ENCODE results near the gene BACH2. TPM values are rescaled to one million over a fixed set of nuclear protein-coding genes. Genes with fewer than 3 reads are reported as not detected.
A peak's percentile ranks its signal among the peaks of the same experiment; 100 is the strongest.

BACH2 gene
- total and polyA plus RNA-seq, 10 of the 15 experiments (the other 5 are each of a cell fraction or from before 2014, with no cell fraction given): 0.03 to 0.28 (median 0.04) TPM; not detected in 3

GRCh38 chr6:90295854-90296340 is 746 bp downstream of the BACH2 start:
- no peak overlapping the region for H3K9ac ChIP-seq (ENCODE audit: control insufficient read depth, insufficient read depth, low read length)
- no TSS peak for BruUV-seq (replicated peaks)
- peak; percentile 30; the same call in 2 of the 3 replicates for ATAC-seq

GRCh38 chr6:90294989-90295853 is 1.4 kb downstream of the BACH2 start:
- ChIA-PET SMC1A (ENCODE audit: uncharacterized antibody, unreplicated experiment) (no interaction called here), RAD21 (ENCODE audit: unreplicated experiment) (no interaction called here), POLR2A (no interaction called here), CTCF (no interaction called here)
- Histone ChIP-seq H3K4me2 (ENCODE audit: control insufficient read depth, insufficient read depth) (peak overlapping the region; percentile 66), H2AFZ (ENCODE audit: control insufficient read depth, low read depth, low read length) (peak overlapping the region; percentile 4; the same call in 1 of the 2 replicates), H3K36me3 (ENCODE audit: control insufficient read depth in 2 of 2, insufficient read depth in 2 of 2, low read length in 1 of 2) (no peaks in the 10 kb centered on the region), H3K9me3 (replicated peaks; ENCODE audit: control insufficient read depth, insufficient read depth, low read length) (no peaks in the 10 kb centered on the region), H3K4me1 (ENCODE audit: control insufficient read depth, insufficient read depth, low read length) (no peaks in the 10 kb centered on the region; the same call in 1 of the 2 replicates), H3K4me3 (0 out of 2 replicates have a peak overlapping the region, but pooled peaks have one; percentile 11), H3K9ac (ENCODE audit: control insufficient read depth, insufficient read depth, low read length) (no peak overlapping the region), H3K27me3 (replicated peaks in 1 of 2; ENCODE audit: control insufficient read depth in 2 of 2, insufficient read depth in 2 of 2, low read length in 1 of 2) (peaks cover 14 to 34% of the 10 kb centered on the region in 2 experiments), H3K27ac (ENCODE audit: control insufficient read depth, insufficient read depth) (no peak overlapping the region), H4K20me1 (ENCODE audit: control insufficient read depth, insufficient read depth) (no peaks in the 10 kb centered on the region), H3K79me2 (ENCODE audit: control insufficient read depth, insufficient read depth, low read length) (no peaks in the 10 kb centered on the region)
- in situ Hi-C loops (cut with MboI): no loop called here
- FAIRE-seq (no peak), DNase-seq (ENCODE audit: low read depth, low spot score) (no peak), ATAC-seq (peak; percentile 60)
- intact Hi-C loops (cut with micrococcal nuclease; ENCODE audit: unreplicated experiment): no loop called here
- BruUV-seq (replicated peaks): no TSS peak
- 2% methylated on average over 61 of the region's 79 CpGs for WGBS (ENCODE audit: insufficient coverage, insufficient replicate concordance, low lambda C conversion rate, missing lambda C conversion rate)
- 0 out of 2 replicates have a peak, but pooled peaks have one; percentile 13 for TF ChIP-seq DPF2 (IDR thresholded peaks at IDR 0.05)
- 0 out of 2 replicates have a peak, but pooled peaks have one; percentile 10 for TF ChIP-seq IKZF1 (conservative IDR thresholded peaks at IDR 0.05)
- no peak for TF ChIP-seq KAT2A (conservative IDR thresholded peaks at IDR 0.05; ENCODE audit: control insufficient read depth, low read depth, low read length)
- TF ChIP-seq FOXM1 (IDR thresholded peaks at IDR 0.05; ENCODE audit: low read depth, low read length): no peak
- TF ChIP-seq RAD21 (IDR thresholded peaks at IDR 0.05; ENCODE audit: insufficient read depth, low read depth, low read length): 0 out of 2 replicates have a peak, but pooled peaks have one; percentile 5
- TF ChIP-seq BHLHE40 (IDR thresholded peaks at IDR 0.05; ENCODE audit: borderline replicate concordance in 1 of 2, low read depth in 2 of 2, low read length in 1 of 2): no peak
- no peak for TF ChIP-seq SP1 (IDR thresholded peaks at IDR 0.05; ENCODE audit: low read depth, low read length)
- peak; percentile 81; the same call in 1 of the 2 replicates for TF ChIP-seq EZH2 (IDR thresholded peaks at IDR 0.05; ENCODE audit: borderline replicate concordance, control insufficient read depth, low read depth, low read length)

More at GRCh38 chr6:90295854-90296340, 746 bp downstream of the BACH2 start:
- no peaks in the 10 kb centered on the region; the same call in 1 of the 2 replicates for H3K4me1 ChIP-seq (ENCODE audit: control insufficient read depth, insufficient read depth, low read length)
- FAIRE-seq (no peak), DNase-seq (ENCODE audit: low read depth, low spot score) (no peak)
- H3K27me3 ChIP-seq (replicated peaks in 1 of 2; ENCODE audit: control insufficient read depth in 2 of 2, insufficient read depth in 2 of 2, low read length in 1 of 2): peaks cover 14 to 32% of the 10 kb centered on the region in 2 experiments
- in situ Hi-C loops (cut with MboI): no loop called here
- no peaks in the 10 kb centered on the region for H4K20me1 ChIP-seq (ENCODE audit: control insufficient read depth, insufficient read depth)
- peak overlapping the region; percentile 4; the same call in 1 of the 2 replicates for H2AFZ ChIP-seq (ENCODE audit: control insufficient read depth, low read depth, low read length)
- intact Hi-C loops (cut with micrococcal nuclease; ENCODE audit: unreplicated experiment): no loop called here
- H3K9me3 ChIP-seq (replicated peaks; ENCODE audit: control insufficient read depth, insufficient read depth, low read length): no peaks in the 10 kb centered on the region
- TF ChIP-seq HDAC6 (IDR thresholded peaks at IDR 0.05; ENCODE audit: unreplicated experiment) (peak; percentile 81), SUZ12 (IDR thresholded peaks at IDR 0.05; ENCODE audit: unreplicated experiment) (peak; percentile 13), USF2 (IDR thresholded peaks at IDR 0.05; ENCODE audit: borderline replicate concordance, low read depth, low read length) (no peak)
- RAD21 ChIA-PET (ENCODE audit: unreplicated experiment): interaction anchor here (0.6 kb wide), 1 partner anchor 22 kb away, joined by 3 read pairs; no protein-coding TSS in a partner anchor
- WGBS (ENCODE audit: insufficient coverage, insufficient replicate concordance, low lambda C conversion rate, missing lambda C conversion rate): 1% methylated on average over 51 of the region's 57 CpGs
- no peaks in the 10 kb centered on the region for H3K36me3 ChIP-seq (ENCODE audit: control insufficient read depth in 2 of 2, insufficient read depth in 2 of 2, low read length in 1 of 2)
- no peaks in the 10 kb centered on the region for H3K79me2 ChIP-seq (ENCODE audit: control insufficient read depth, insufficient read depth, low read length)
- H3K4me3 ChIP-seq: no peak overlapping the region; the same call in 1 of the 2 replicates
- CTCF ChIA-PET: no interaction called here
- SMC1A ChIA-PET (ENCODE audit: uncharacterized antibody, unreplicated experiment): no interaction called here
- no peak overlapping the region for H3K27ac ChIP-seq (ENCODE audit: control insufficient read depth, insufficient read depth)
- peak overlapping the region; percentile 66 for H3K4me2 ChIP-seq (ENCODE audit: control insufficient read depth, insufficient read depth)
- POLR2A ChIA-PET: no interaction called here
